ENCODE results near the gene AGTPBP1. TPM values are rescaled to one million over a fixed set of nuclear protein-coding genes. Genes with fewer than 3 reads are reported as not detected.

AGTPBP1 gene
- total and polyA plus RNA-seq, 2 experiments from 2014 or later: 31.4 to 58.0 TPM

DNA sequence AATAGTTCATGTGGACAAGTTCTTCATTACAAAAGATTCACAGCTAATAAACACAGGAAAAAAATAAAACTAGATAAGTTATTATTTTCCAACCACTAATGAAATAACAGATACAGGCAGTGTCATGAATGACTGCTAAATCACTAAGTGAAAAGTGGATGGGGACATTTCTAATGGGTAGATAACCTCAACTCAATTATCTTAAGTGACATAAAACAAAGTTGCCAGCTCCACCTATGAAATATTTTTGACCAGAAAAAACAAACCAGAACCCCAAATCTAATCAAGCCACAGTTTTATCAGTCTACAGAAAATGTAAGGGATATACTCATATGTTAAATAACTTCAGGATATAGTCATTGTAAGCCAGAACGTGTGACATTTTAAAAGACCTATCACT lies 74.4 kb downstream of the AGTPBP1 start (continued):
- no peak for TF ChIP-seq NANOG (IDR thresholded peaks at IDR 0.05; ENCODE audit: borderline replicate concordance)

DNA sequence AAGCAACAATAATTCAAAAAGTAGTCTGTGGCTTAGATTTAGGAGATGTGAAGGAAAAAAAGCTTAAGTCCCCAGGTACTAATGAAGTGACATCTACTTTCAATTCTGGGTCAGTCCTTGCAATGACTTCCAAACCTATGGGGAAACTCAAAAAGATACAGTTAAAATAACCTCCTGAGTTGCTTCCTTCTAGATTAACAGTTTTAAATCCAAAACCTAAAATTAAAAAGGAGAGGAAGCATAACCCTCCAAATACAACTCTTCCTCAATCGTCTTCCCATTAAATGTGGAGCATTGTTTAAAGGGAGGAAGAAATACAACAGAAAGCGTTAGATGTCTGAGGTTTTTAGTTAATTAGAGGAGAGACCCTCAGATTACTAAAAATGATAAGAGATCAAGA lies 75.7 kb downstream of the AGTPBP1 start:
- no peak overlapping the region for H3K4me3 ChIP-seq
- no peaks in the 10 kb centered on the region; the same call in 2 of the 3 replicates for H3K4me1 Mint-ChIP-seq

DNA sequence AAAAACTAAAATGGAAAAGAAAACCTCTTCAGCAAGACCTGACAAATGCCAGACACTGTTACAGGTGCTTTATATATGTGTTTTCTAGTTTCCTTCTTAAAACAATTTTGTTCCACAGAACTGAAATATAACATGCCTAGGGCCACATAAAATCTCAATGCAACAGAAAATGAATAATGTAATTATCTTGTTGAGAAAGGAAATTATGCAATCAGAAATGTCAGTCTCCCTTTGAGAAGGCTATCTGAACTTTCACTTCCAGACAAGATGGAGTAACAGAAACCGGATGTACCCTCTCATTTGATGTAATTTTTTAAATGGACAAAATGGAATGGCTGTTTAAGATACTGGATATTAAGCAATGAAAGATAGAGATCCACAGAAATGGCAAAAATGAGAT lies 79.2 kb downstream of the AGTPBP1 start:
- Mint-ChIP-seq H3K4me1 (no peaks in the 10 kb centered on the region; the same call in 2 of the 3 replicates), H3K36me3 (ENCODE audit: low read depth) (no peaks in the 10 kb centered on the region), H3K27me3 (ENCODE audit: insufficient read depth, low read depth, poor library complexity) (no peaks in the 10 kb centered on the region), H3K27ac (no peak overlapping the region), H3K9me3 (no peaks in the 10 kb centered on the region), H3K4me3 (no peak overlapping the region)
- no peak overlapping the region for H3K4me2 ChIP-seq
- no peaks in the 10 kb centered on the region for H4K20me1 ChIP-seq (replicated peaks; ENCODE audit: insufficient read depth)
- no peaks in the 10 kb centered on the region for H3K27me3 ChIP-seq (ENCODE audit: insufficient read depth)
- no peak overlapping the region for H3K27ac ChIP-seq (ENCODE audit: low read depth)
- TF ChIP-seq, protein P1, sequence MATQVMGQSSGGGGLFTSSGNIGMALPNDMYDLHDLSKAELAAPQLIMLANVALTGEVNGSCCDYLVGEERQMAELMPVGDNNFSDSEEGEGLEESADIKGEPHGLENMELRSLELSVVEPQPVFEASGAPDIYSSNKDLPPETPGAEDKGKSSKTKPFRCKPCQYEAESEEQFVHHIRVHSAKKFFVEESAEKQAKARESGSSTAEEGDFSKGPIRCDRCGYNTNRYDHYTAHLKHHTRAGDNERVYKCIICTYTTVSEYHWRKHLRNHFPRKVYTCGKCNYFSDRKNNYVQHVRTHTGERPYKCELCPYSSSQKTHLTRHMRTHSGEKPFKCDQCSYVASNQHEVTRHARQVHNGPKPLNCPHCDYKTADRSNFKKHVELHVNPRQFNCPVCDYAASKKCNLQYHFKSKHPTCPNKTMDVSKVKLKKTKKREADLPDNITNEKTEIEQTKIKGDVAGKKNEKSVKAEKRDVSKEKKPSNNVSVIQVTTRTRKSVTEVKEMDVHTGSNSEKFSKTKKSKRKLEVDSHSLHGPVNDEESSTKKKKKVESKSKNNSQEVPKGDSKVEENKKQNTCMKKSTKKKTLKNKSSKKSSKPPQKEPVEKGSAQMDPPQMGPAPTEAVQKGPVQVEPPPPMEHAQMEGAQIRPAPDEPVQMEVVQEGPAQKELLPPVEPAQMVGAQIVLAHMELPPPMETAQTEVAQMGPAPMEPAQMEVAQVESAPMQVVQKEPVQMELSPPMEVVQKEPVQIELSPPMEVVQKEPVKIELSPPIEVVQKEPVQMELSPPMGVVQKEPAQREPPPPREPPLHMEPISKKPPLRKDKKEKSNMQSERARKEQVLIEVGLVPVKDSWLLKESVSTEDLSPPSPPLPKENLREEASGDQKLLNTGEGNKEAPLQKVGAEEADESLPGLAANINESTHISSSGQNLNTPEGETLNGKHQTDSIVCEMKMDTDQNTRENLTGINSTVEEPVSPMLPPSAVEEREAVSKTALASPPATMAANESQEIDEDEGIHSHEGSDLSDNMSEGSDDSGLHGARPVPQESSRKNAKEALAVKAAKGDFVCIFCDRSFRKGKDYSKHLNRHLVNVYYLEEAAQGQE (IDR thresholded peaks at IDR 0.05; ENCODE audit: unreplicated experiment): no peak
- TF ChIP-seq CREB1 (CRISPR knock-in tag; IDR thresholded peaks at IDR 0.05; ENCODE audit: low read depth) (no peak), EZH2 (IDR thresholded peaks at IDR 0.05; ENCODE audit: low read depth, unreplicated experiment) (no peak)
- no peaks in the 10 kb centered on the region for H3K79me2 ChIP-seq (replicated peaks; ENCODE audit: insufficient read depth)
- no peaks in the 10 kb centered on the region for H3K9me2 ChIP-seq (ENCODE audit: insufficient read depth)
- no peaks in the 10 kb centered on the region for H3K36me3 ChIP-seq (ENCODE audit: insufficient read depth)
- H3F3A ChIP-seq (replicated peaks; ENCODE audit: low read depth): no peaks in the 10 kb centered on the region
- H2AFZ ChIP-seq: no peak overlapping the region
- H3K4me3 ChIP-seq: no peak overlapping the region
- H3K4me1 ChIP-seq (ENCODE audit: insufficient read depth): no peaks in the 10 kb centered on the region
- ATAC-seq: no peak
- no peak for DNase-seq (ENCODE audit: low spot score)

More for the DNA sequence above, 75.7 kb downstream of the AGTPBP1 start:
- Histone ChIP-seq H3K9me2 (ENCODE audit: insufficient read depth) (no peaks in the 10 kb centered on the region), H3K79me2 (replicated peaks; ENCODE audit: insufficient read depth) (no peaks in the 10 kb centered on the region), H3K27me3 (ENCODE audit: insufficient read depth) (no peaks in the 10 kb centered on the region), H3K36me3 (ENCODE audit: insufficient read depth) (0 out of 2 replicates have a peak, but pooled peaks cover 4% of the 10 kb centered on the region), H3K27ac (ENCODE audit: low read depth) (no peak overlapping the region), H4K20me1 (replicated peaks; ENCODE audit: insufficient read depth) (no peaks in the 10 kb centered on the region), H3F3A (replicated peaks; ENCODE audit: low read depth) (no peaks in the 10 kb centered on the region), H3K4me1 (ENCODE audit: insufficient read depth) (no peaks in the 10 kb centered on the region), H3K4me2 (no peak overlapping the region), H2AFZ (no peak overlapping the region)
- H3K9me3 Mint-ChIP-seq: no peaks in the 10 kb centered on the region
- no peak for DNase-seq (ENCODE audit: low spot score)
- no peak for TF ChIP-seq ZNF331 (CRISPR knock-in tag; IDR thresholded peaks at IDR 0.05; ENCODE audit: low read depth)
- no peak for TF ChIP-seq CTCF (conservative IDR thresholded peaks at IDR 0.05; ENCODE audit: low read depth in 2 of 2)
- TF ChIP-seq, protein P2, sequence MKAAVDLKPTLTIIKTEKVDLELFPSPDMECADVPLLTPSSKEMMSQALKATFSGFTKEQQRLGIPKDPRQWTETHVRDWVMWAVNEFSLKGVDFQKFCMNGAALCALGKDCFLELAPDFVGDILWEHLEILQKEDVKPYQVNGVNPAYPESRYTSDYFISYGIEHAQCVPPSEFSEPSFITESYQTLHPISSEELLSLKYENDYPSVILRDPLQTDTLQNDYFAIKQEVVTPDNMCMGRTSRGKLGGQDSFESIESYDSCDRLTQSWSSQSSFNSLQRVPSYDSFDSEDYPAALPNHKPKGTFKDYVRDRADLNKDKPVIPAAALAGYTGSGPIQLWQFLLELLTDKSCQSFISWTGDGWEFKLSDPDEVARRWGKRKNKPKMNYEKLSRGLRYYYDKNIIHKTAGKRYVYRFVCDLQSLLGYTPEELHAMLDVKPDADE (IDR thresholded peaks at IDR 0.05): no peak
- ATAC-seq: no peak
- H3K4me3 Mint-ChIP-seq: no peak overlapping the region
- H3K27ac Mint-ChIP-seq: no peak overlapping the region
- H3K36me3 Mint-ChIP-seq (ENCODE audit: low read depth): no peaks in the 10 kb centered on the region; the same call in 2 of the 3 replicates
- H3K27me3 Mint-ChIP-seq (ENCODE audit: insufficient read depth, low read depth, poor library complexity): no peaks in the 10 kb centered on the region
